Colonic mucosa (tissue), 4 donors: ENCODE data around the gene BRD4. TPM values are rescaled to one million over a fixed set of nuclear protein-coding genes. Genes with fewer than 3 reads are reported as not detected.

ENCODE experiments used
- DNase-seq: peaks from one replicate; pipeline ENCODE4 v3.0.0-alpha.2; 2020
- H3K27ac ChIP-seq: fragments of 200-600 bp; one replicate; pipeline ENCODE4 v1.8.0; 2021
- H3K27me3 ChIP-seq: fragments of 200-600 bp; one replicate; pipeline ENCODE4 v1.8.0; 2021
- H3K36me3 ChIP-seq: fragments of 200-600 bp; one replicate; pipeline ENCODE4 v1.8.0; 2021
- H3K4me1 ChIP-seq: fragments of 200-600 bp; one replicate; pipeline ENCODE4 v1.8.0; 2021; ENCODE audit warnings: mild to moderate bottlenecking
- H3K4me3 ChIP-seq: fragments of 200-600 bp; one replicate; pipeline ENCODE4 v1.8.0; 2021
- H3K9ac ChIP-seq, 2 donors: one replicate each; pipeline ENCODE4 v1.7.0; 2013; ENCODE audit warnings: control low read depth in 2 of 2, low read depth in 2 of 2, low read length in 2 of 2
- H3K9me3 ChIP-seq: fragments of 200-600 bp; one replicate; pipeline ENCODE4 v1.8.0; 2021
- CTCF ChIP-seq: fragments of 200-600 bp; IDR thresholded peaks from one replicate; pipeline ENCODE4 v1.8.0; 2022; ENCODE audit warnings: antibody characterized with exemption, mild to moderate bottlenecking
- intact Hi-C: fragments of 100-400 bp; cut with DNase I; formaldehyde crosslinking; loops from one replicate; pipeline ENCODE4 v1.14.1; 2022
- total RNA-seq, 2 donors: library from RNA; stranded (reverse); fragmentation: NEBNext Ultra II Directional in 1 of 2; extraction: Animal tissue kit (Norgen Biotek cat#: 25700) in 1 of 2; gene quantifications; one replicate each; pipeline ENCODE4 v1.2.1, GENCODE V29; 2021
- donor health status: healthy.
- donor health status: DM: no; HTN: no; CAD: no.
- donor health status: DM: no; HTN: no; CAD: no.

The BRD4 gene
- total RNA-seq, 2 donors from 2014 or later = 67.2 to 82.7 TPM

- Histone ChIP-seq H3K9ac (no peak overlapping the region), H3K27ac (peak overlapping the region; percentile 24), H3K27me3 (no peaks in the 10 kb centered on the region), H3K36me3 (peaks cover 11% of the 10 kb centered on the region), H3K4me3 (no peak overlapping the region), H3K4me1 (no peaks in the 10 kb centered on the region), H3K9me3 (no peaks in the 10 kb centered on the region)
- no peak for TF ChIP-seq CTCF
- no peak for DNase-seq
- intact Hi-C loops = loop anchor here (10.0 kb wide), 2 partner anchors 109 to 289 kb away; partner anchors contain the start of gene AKAP8
These were observed 67.0 kb downstream of the BRD4 start for GRCh38 chr19:15265214-15265849.

GRCh38 chr19:15264933-15265206 lies 67.5 kb downstream of the BRD4 start:
- Histone ChIP-seq H3K4me3 (no peak overlapping the region), H3K27me3 (no peaks in the 10 kb centered on the region), H3K36me3 (peaks cover 12% of the 10 kb centered on the region), H3K9ac (no peak overlapping the region), H3K27ac (peak overlapping the region; percentile 24), H3K9me3 (no peaks in the 10 kb centered on the region), H3K4me1 (no peaks in the 10 kb centered on the region)
- intact Hi-C loops = loop anchor here (10.0 kb wide), 2 partner anchors 110 to 290 kb away; partner anchors contain the start of gene AKAP8
- DNase-seq = no peak
- TF ChIP-seq CTCF = no peak

- no peaks in the 10 kb centered on the region for H3K4me1 ChIP-seq
- no peaks in the 10 kb centered on the region for H3K27me3 ChIP-seq
- intact Hi-C loops = loop anchor here (10.0 kb wide), 2 partner anchors 111 to 291 kb away; partner anchors contain the start of gene AKAP8
- peaks cover 15% of the 10 kb centered on the region for H3K36me3 ChIP-seq
- peak; percentile 77 for DNase-seq
- peak overlapping the region in 1 of 2 donors; percentile 24 for H3K9ac ChIP-seq
- H3K9me3 ChIP-seq = no peaks in the 10 kb centered on the region
- peak; percentile 69 for TF ChIP-seq CTCF
- no peak overlapping the region for H3K4me3 ChIP-seq
- H3K27ac ChIP-seq = peak overlapping the region; percentile 24
These were observed 68.0 kb downstream of the BRD4 start for GRCh38 chr19:15264061-15264932.

GRCh38 chr19:15263361-15263985 lies 68.9 kb downstream of the BRD4 start:
- Histone ChIP-seq H3K36me3 (peaks cover 15% of the 10 kb centered on the region), H3K27me3 (no peaks in the 10 kb centered on the region)

More at GRCh38 chr19:15263361-15263985, 68.9 kb downstream of the BRD4 start:
- H3K4me1 ChIP-seq = no peaks in the 10 kb centered on the region
- no peak for DNase-seq
- no peaks in the 10 kb centered on the region for H3K9me3 ChIP-seq
- no peak overlapping the region for H3K27ac ChIP-seq
- no peak overlapping the region for H3K9ac ChIP-seq
- H3K4me3 ChIP-seq = no peak overlapping the region
- intact Hi-C loops = loop anchor here (10.0 kb wide), 2 partner anchors 111 to 291 kb away; partner anchors contain the start of gene AKAP8
- no peak for TF ChIP-seq CTCF
